Upper lobe of left lung (tissue), 4 donors: Measurements from ENCODE around the gene TUBB1.

Source experiments
- CTCF ChIP-seq, 6 experiments: fragments of 450-650 bp in 4 of 6; fragments of 200-600 bp in 2 of 6; sonication (generic) in 2 of 6; IDR thresholded peaks; one replicate each; pipeline ENCODE4 v1.5.1; 2016 to 2019; ENCODE audit warnings: antibody characterized with exemption in 6 of 6
- POLR2A ChIP-seq, 4 donors: fragments of 450-650 bp; IDR thresholded peaks; one replicate each; pipeline ENCODE4 v1.5.1; 2016 to 2017; ENCODE audit warnings: antibody characterized with exemption in 4 of 4, mild to moderate bottlenecking in 2 of 4

- TF ChIP-seq CTCF (IDR thresholded peaks at IDR 0.05) (no peak), POLR2A (IDR thresholded peaks at IDR 0.05) (no peak)
Measured at GRCh38 chr20:59013031-59013951, 5.9 kb upstream of the TUBB1 start.
